ENCODE results near the gene STEAP1B. TPM values are rescaled to one million over a fixed set of nuclear protein-coding genes. Genes with fewer than 3 reads are reported as not detected.
"Not testable (repeated sequence)": the region's sequence is repeated elsewhere in the genome, so short reads cannot be mapped to it uniquely, and the experiment has no call there.

The STEAP1B gene
- total RNA-seq, 1 experiment from 2014 or later, result 22.7 TPM

DNA sequence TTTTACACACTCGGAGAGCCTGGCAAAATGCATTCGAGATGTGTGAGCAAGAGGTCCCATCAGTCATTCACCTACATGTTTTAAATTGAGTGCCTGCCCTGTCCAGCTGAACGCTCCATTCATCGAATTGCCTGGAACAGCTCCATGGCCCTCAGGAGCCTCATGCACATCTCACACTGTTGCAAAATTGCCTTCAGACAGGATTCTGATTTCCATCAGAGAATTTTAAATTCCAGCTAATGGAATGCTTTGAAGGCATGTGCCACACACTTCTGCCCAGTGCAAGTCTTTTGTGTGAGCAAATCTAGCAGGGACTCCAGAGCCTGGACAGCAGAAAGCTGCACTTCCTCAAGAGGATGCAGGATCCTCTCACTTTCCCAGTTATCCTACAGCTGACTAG, 17.0 kb upstream of the STEAP1B start:
- not testable (repeated sequence) for H3K27me3 ChIP-seq (ENCODE audit: control insufficient read depth, insufficient read depth, low read length); DNase-seq; H3K36me3 ChIP-seq (replicated peaks; ENCODE audit: control insufficient read depth, insufficient read depth, low read length); H3K4me3 ChIP-seq (ENCODE audit: insufficient read depth, low read depth, low read length)

- not testable (repeated sequence) for H3K4me3 ChIP-seq (ENCODE audit: insufficient read depth, low read depth, low read length); H3K36me3 ChIP-seq (replicated peaks; ENCODE audit: control insufficient read depth, insufficient read depth, low read length); H3K27me3 ChIP-seq (ENCODE audit: control insufficient read depth, insufficient read depth, low read length); DNase-seq
These were observed 15.0 kb upstream of the STEAP1B start for GRCh38 chr7:22514963-22515362.

GRCh38 chr7:22507320-22507719, 7.3 kb upstream of the STEAP1B start:
- DNase-seq; H3K27me3 ChIP-seq (ENCODE audit: control insufficient read depth, insufficient read depth, low read length); H3K4me3 ChIP-seq (ENCODE audit: insufficient read depth, low read depth, low read length); H3K36me3 ChIP-seq (replicated peaks; ENCODE audit: control insufficient read depth, insufficient read depth, low read length): not testable (repeated sequence)

- DNase-seq; H3K36me3 ChIP-seq (replicated peaks; ENCODE audit: control insufficient read depth, insufficient read depth, low read length); H3K4me3 ChIP-seq (ENCODE audit: insufficient read depth, low read depth, low read length); H3K27me3 ChIP-seq (ENCODE audit: control insufficient read depth, insufficient read depth, low read length): not testable (repeated sequence)
These were observed 6.5 kb upstream of the STEAP1B start for GRCh38 chr7:22506316-22507020.

- not testable (repeated sequence) for H3K36me3 ChIP-seq (replicated peaks; ENCODE audit: control insufficient read depth, insufficient read depth, low read length); DNase-seq; H3K27me3 ChIP-seq (ENCODE audit: control insufficient read depth, insufficient read depth, low read length); H3K4me3 ChIP-seq (ENCODE audit: insufficient read depth, low read depth, low read length)
These were observed 4.5 kb upstream of the STEAP1B start for GRCh38 chr7:22504519-22504918.

- not testable (repeated sequence) for DNase-seq; H3K36me3 ChIP-seq (replicated peaks; ENCODE audit: control insufficient read depth, insufficient read depth, low read length); H3K4me3 ChIP-seq (ENCODE audit: insufficient read depth, low read depth, low read length); H3K27me3 ChIP-seq (ENCODE audit: control insufficient read depth, insufficient read depth, low read length)
These were observed 2.1 kb upstream of the STEAP1B start for GRCh38 chr7:22502104-22502503.

DNA sequence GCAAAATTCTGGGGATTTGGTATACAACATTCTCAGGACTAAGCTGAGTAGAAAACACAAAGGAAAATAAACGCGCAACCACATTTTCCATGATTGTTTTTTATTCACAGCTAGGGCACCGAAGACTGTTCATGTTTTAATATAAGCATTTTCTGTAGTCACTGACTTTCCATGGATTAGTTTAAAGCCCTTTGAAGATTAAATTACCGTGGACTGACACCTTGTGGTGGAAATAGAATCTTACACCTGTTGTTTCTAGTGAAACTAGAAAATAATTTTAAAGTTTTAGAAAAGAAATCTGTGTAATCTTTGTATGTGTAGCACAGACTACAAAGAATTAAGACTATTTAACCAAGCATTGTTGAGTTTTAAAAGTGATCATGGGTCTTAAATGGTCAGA, 1.3 kb upstream of the STEAP1B start:
- DNase-seq; H3K27me3 ChIP-seq (ENCODE audit: control insufficient read depth, insufficient read depth, low read length); H3K4me3 ChIP-seq (ENCODE audit: insufficient read depth, low read depth, low read length); H3K36me3 ChIP-seq (replicated peaks; ENCODE audit: control insufficient read depth, insufficient read depth, low read length): not testable (repeated sequence)

GRCh38 chr7:22499044-22499443, 944 bp downstream of the STEAP1B start:
- no peak for DNase-seq
- H3K36me3 ChIP-seq (replicated peaks; ENCODE audit: control insufficient read depth, insufficient read depth, low read length), result no peaks in the 10 kb centered on the region
- peaks cover 2% of the 10 kb centered on the region; the same call in 1 of the 2 replicates for H3K27me3 ChIP-seq (ENCODE audit: control insufficient read depth, insufficient read depth, low read length)
- no peak overlapping the region for H3K4me3 ChIP-seq (ENCODE audit: insufficient read depth, low read depth, low read length)

- H3K4me3 ChIP-seq (ENCODE audit: insufficient read depth, low read depth, low read length); DNase-seq; H3K27me3 ChIP-seq (ENCODE audit: control insufficient read depth, insufficient read depth, low read length); H3K36me3 ChIP-seq (replicated peaks; ENCODE audit: control insufficient read depth, insufficient read depth, low read length): not testable (repeated sequence)
These were observed 3.1 kb downstream of the STEAP1B start for GRCh38 chr7:22496912-22497311.

GRCh38 chr7:22496296-22496888, 3.6 kb downstream of the STEAP1B start:
- H3K27me3 ChIP-seq (ENCODE audit: control insufficient read depth, insufficient read depth, low read length); H3K36me3 ChIP-seq (replicated peaks; ENCODE audit: control insufficient read depth, insufficient read depth, low read length); DNase-seq; H3K4me3 ChIP-seq (ENCODE audit: insufficient read depth, low read depth, low read length): not testable (repeated sequence)

GRCh38 chr7:22493160-22493925, 6.6 kb downstream of the STEAP1B start:
- H3K36me3 ChIP-seq (replicated peaks; ENCODE audit: control insufficient read depth, insufficient read depth, low read length); H3K4me3 ChIP-seq (ENCODE audit: insufficient read depth, low read depth, low read length); H3K27me3 ChIP-seq (ENCODE audit: control insufficient read depth, insufficient read depth, low read length); DNase-seq: not testable (repeated sequence)

DNA sequence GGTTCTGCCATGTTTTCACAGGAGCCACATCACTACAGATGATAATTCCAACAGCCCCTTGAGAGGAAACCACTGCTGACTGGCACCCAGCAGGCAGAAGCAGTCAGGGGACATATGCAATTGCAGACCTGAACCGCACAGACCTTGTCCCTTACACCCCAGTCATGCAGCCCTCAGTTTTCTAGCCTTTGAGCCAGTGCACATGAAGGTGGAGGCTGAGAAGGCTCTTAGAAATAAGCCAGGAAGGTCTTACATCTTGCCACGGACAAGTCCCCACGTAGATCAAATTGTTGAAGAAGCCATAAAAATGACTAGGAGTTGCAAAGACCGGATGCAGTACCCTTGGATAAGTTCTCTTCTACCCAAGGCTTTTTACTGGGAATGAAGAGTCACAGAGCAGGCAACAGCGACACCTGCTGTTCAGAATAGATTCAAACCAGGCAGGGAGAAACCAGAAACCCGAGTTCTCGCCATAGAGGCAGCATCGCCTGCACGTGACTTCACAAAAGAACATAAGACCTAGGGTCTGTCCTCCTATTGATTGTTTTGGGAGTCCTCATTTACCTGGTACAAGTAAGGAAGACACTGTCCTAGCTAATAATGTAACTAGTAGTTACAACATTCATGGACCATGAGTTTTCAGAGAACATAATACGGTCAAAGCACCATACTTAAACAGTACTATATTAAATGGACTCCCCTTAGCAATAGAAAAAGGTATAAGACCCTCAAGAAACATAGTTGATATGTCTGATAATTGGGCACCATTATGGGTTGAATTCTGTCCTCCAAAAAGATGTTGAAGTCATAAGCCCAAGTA, 11.1 kb downstream of the STEAP1B start:
- Histone ChIP-seq H3K4me3 (ENCODE audit: insufficient read depth, low read depth, low read length) (no peak overlapping the region), H3K36me3 (replicated peaks; ENCODE audit: control insufficient read depth, insufficient read depth, low read length) (no peaks in the 10 kb centered on the region), H3K27me3 (ENCODE audit: control insufficient read depth, insufficient read depth, low read length) (no peaks in the 10 kb centered on the region)
- peak; percentile 74 for DNase-seq

- H3K36me3 ChIP-seq (replicated peaks; ENCODE audit: control insufficient read depth, insufficient read depth, low read length), result no peaks in the 10 kb centered on the region
- DNase-seq, result peak; percentile 23
- H3K27me3 ChIP-seq (ENCODE audit: control insufficient read depth, insufficient read depth, low read length), result no peaks in the 10 kb centered on the region
- no peak overlapping the region for H3K4me3 ChIP-seq (ENCODE audit: insufficient read depth, low read depth, low read length)
These were observed 11.9 kb downstream of the STEAP1B start for GRCh38 chr7:22487978-22488642.

DNA sequence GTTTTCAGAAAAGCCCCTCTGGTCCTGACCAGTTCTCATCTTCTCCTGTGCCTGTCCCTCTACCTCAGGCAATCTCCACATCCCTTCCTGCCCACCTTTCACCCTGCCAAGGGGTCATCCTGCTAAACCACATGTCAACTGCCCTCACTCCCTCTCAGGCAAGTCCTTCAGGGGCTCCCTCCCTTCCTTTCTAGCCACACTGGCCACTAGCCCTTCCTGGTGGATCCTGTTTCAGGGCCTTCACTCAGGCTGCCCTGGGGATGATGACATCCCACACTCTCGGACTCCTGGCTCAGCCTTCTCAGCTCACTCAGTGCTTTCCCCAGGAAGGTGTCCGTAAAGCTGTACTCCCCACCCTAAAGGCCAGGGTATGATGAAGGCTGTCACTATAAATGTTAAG, 13.4 kb downstream of the STEAP1B start:
- DNase-seq, result no peak
- H3K4me3 ChIP-seq (ENCODE audit: insufficient read depth, low read depth, low read length), result no peak overlapping the region
- H3K27me3 ChIP-seq (ENCODE audit: control insufficient read depth, insufficient read depth, low read length), result no peaks in the 10 kb centered on the region
- H3K36me3 ChIP-seq (replicated peaks; ENCODE audit: control insufficient read depth, insufficient read depth, low read length), result no peaks in the 10 kb centered on the region

Data from H7 (cell line).